Measurements from ENCODE around the gene MFAP3L.

DNA sequence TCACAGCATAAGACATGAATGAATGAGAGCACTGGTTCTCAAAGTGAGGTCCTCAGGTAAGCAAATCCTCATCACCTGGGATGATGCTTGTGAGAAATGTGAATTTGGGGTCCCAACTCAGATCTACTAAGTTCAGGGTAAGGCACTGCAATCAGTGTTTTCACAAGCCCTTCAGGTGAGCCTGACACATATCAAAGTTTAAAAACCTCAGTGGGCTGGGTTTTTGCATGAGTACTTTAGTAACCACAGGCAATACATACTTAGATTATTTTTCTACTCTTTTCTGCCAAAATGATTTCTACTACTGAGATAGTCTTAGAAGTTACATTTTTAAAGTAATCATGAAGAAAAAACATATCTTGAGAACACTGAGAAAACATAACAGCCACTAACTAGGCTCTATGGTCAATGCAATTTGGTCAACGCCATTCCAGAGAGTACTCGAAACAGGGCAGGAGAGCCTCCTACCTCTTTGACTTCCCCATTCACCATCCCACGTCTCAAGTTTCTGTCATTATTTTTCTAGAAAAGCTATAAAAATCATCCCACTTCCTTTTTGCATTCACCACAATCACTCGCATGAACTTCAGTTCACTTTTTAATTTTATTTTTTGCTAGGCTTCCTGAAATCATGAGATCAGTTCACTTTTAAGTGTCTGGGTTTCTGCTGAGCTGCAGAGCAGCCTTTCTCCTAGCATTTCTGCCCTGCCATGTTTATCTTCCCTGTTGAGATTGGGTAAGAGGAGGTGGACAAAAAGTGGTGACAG lies 73.8 kb downstream of the MFAP3L start:
- TF ChIP-seq, protein P1, sequence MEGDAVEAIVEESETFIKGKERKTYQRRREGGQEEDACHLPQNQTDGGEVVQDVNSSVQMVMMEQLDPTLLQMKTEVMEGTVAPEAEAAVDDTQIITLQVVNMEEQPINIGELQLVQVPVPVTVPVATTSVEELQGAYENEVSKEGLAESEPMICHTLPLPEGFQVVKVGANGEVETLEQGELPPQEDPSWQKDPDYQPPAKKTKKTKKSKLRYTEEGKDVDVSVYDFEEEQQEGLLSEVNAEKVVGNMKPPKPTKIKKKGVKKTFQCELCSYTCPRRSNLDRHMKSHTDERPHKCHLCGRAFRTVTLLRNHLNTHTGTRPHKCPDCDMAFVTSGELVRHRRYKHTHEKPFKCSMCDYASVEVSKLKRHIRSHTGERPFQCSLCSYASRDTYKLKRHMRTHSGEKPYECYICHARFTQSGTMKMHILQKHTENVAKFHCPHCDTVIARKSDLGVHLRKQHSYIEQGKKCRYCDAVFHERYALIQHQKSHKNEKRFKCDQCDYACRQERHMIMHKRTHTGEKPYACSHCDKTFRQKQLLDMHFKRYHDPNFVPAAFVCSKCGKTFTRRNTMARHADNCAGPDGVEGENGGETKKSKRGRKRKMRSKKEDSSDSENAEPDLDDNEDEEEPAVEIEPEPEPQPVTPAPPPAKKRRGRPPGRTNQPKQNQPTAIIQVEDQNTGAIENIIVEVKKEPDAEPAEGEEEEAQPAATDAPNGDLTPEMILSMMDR (IDR thresholded peaks at IDR 0.05; ENCODE audit: poor library complexity, severe bottlenecking): no peak
- TF ChIP-seq TAF1 (IDR thresholded peaks at IDR 0.05; ENCODE audit: low read depth) (no peak), MXI1 (conservative IDR thresholded peaks at IDR 0.05; ENCODE audit: poor library complexity, severe bottlenecking) (no peak), RAD21 (conservative IDR thresholded peaks at IDR 0.05) (no peak), EZH2 (IDR thresholded peaks at IDR 0.05; ENCODE audit: borderline replicate concordance, insufficient read depth, low read length, poor library complexity, severe bottlenecking) (no peak), POLR2AphosphoS5 (IDR thresholded peaks at IDR 0.05) (no peak), SMC3 (conservative IDR thresholded peaks at IDR 0.05; ENCODE audit: poor library complexity) (no peak), EP300 (conservative IDR thresholded peaks at IDR 0.05; ENCODE audit: poor library complexity, severe bottlenecking) (no peak)
- TF ChIP-seq, protein P2, sequence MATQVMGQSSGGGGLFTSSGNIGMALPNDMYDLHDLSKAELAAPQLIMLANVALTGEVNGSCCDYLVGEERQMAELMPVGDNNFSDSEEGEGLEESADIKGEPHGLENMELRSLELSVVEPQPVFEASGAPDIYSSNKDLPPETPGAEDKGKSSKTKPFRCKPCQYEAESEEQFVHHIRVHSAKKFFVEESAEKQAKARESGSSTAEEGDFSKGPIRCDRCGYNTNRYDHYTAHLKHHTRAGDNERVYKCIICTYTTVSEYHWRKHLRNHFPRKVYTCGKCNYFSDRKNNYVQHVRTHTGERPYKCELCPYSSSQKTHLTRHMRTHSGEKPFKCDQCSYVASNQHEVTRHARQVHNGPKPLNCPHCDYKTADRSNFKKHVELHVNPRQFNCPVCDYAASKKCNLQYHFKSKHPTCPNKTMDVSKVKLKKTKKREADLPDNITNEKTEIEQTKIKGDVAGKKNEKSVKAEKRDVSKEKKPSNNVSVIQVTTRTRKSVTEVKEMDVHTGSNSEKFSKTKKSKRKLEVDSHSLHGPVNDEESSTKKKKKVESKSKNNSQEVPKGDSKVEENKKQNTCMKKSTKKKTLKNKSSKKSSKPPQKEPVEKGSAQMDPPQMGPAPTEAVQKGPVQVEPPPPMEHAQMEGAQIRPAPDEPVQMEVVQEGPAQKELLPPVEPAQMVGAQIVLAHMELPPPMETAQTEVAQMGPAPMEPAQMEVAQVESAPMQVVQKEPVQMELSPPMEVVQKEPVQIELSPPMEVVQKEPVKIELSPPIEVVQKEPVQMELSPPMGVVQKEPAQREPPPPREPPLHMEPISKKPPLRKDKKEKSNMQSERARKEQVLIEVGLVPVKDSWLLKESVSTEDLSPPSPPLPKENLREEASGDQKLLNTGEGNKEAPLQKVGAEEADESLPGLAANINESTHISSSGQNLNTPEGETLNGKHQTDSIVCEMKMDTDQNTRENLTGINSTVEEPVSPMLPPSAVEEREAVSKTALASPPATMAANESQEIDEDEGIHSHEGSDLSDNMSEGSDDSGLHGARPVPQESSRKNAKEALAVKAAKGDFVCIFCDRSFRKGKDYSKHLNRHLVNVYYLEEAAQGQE (IDR thresholded peaks at IDR 0.05; ENCODE audit: borderline replicate concordance): no peak

Measured in neural cell (in vitro differentiated cells).